ENCODE data around the gene PLEKHM2.
"Not testable (repeated sequence)": the region's sequence is repeated elsewhere in the genome, so short reads cannot be mapped to it uniquely, and the experiment has no call there.

Gene PLEKHM2

GRCh38 chr1:15676010-15676409 lies 8.1 kb upstream of the PLEKHM2 start:
- no peak for DNase-seq (ENCODE audit: low read depth)

GRCh38 chr1:15676688-15677661 lies 7.1 kb upstream of the PLEKHM2 start:
- no peak for DNase-seq (ENCODE audit: low read depth)

GRCh38 chr1:15678578-15678977 lies 5.5 kb upstream of the PLEKHM2 start:
- DNase-seq (ENCODE audit: low read depth): peak; percentile 92

GRCh38 chr1:15680131-15680530 lies 4.0 kb upstream of the PLEKHM2 start:
- peak; percentile 93 for DNase-seq (ENCODE audit: low read depth)

- peak; percentile 96 for DNase-seq (ENCODE audit: low read depth)
These were observed 3.4 kb upstream of the PLEKHM2 start for GRCh38 chr1:15680561-15681348.

GRCh38 chr1:15681349-15682292 lies 2.5 kb upstream of the PLEKHM2 start:
- DNase-seq (ENCODE audit: low read depth): no peak

- DNase-seq (ENCODE audit: low read depth): no peak
These were observed 1.2 kb upstream of the PLEKHM2 start for GRCh38 chr1:15682936-15683341.

GRCh38 chr1:15683345-15684039 lies 628 bp upstream of the PLEKHM2 start:
- no peak for DNase-seq (ENCODE audit: low read depth)

- peak; percentile 56 for DNase-seq (ENCODE audit: low read depth)
These were observed 560 bp downstream of the PLEKHM2 start for GRCh38 chr1:15684468-15685291.

GRCh38 chr1:15685820-15686219 lies 1.7 kb downstream of the PLEKHM2 start:
- DNase-seq (ENCODE audit: low read depth): no peak

- DNase-seq (ENCODE audit: low read depth): no peak
These were observed 3.3 kb downstream of the PLEKHM2 start for GRCh38 chr1:15687446-15687845.

- no peak for DNase-seq (ENCODE audit: low read depth)
These were observed 6.2 kb downstream of the PLEKHM2 start for GRCh38 chr1:15690317-15690716.

- no peak for DNase-seq (ENCODE audit: low read depth)
These were observed 7.4 kb downstream of the PLEKHM2 start for GRCh38 chr1:15691434-15692032.

- no peak for DNase-seq (ENCODE audit: low read depth)
These were observed 8.1 kb downstream of the PLEKHM2 start for GRCh38 chr1:15692121-15692682.

- DNase-seq (ENCODE audit: low read depth): no peak
These were observed 9.3 kb downstream of the PLEKHM2 start for GRCh38 chr1:15693371-15693770.

- DNase-seq (ENCODE audit: low read depth): no peak
These were observed 12.9 kb downstream of the PLEKHM2 start for GRCh38 chr1:15696956-15697521.

GRCh38 chr1:15698201-15698600 lies 14.1 kb downstream of the PLEKHM2 start:
- no peak for DNase-seq (ENCODE audit: low read depth)

GRCh38 chr1:15699321-15699720 lies 15.2 kb downstream of the PLEKHM2 start:
- DNase-seq (ENCODE audit: low read depth): not testable (repeated sequence)

- DNase-seq (ENCODE audit: low read depth): no peak
These were observed 16.4 kb downstream of the PLEKHM2 start for GRCh38 chr1:15700508-15700907.

Measured in ELR (cell line).